Measurements from ENCODE around the gene TUFT1.
"Not testable (repeated sequence)": the region's sequence is repeated elsewhere in the genome, so short reads cannot be mapped to it uniquely, and the experiment has no call there.

The TUFT1 gene

DNA sequence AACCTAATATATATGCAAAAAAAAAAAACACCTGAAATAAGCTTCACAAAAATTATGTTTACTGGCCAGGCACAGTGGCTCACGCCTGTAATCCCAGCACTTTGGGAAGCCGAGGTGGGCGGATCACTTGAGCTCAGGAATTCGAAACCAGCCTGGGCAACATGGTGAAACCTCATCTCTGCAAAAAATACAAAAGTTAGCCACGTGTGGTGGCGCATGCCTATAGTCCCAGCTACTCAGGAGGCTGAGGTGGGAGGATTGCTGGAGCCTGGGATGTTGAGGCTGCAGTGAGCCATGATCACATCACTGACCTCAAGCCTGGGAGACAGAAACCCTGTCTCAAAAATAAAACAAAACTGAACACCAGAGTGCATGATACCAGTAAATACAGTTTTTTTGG lies 78.9 kb downstream of the TUFT1 start:
- not testable (repeated sequence) for DNase-seq

DNA sequence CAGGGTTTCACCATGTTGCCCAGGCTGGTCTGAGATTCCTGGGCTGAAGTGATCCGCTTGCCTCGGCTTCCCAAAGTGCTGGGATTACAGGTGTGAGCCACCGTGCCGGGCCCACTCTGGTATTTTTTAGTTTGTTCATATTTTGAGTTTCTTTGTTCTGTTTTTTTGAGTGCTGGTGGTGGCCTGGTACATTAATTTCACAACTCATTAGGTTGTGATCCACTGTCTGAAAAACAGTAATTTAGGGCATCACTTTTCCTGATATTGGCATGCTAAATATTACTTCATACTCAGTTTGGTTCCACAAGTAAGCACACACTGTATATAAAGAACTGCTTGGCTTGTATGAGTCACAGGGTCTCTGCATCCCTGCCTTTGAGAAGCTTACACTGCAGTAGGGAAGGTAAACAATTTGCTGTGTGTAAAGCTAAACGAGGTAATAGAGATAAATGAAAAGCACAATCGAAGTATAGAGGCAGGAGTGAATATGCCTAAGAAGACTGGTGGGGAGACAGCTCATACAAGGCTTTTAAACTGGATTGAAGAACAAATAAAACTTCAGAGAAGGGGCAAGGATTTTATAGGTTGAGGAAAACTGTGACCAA lies 79.5 kb downstream of the TUFT1 start:
- peak; percentile 13 to 49 (median 32) for DNase-seq

DNA sequence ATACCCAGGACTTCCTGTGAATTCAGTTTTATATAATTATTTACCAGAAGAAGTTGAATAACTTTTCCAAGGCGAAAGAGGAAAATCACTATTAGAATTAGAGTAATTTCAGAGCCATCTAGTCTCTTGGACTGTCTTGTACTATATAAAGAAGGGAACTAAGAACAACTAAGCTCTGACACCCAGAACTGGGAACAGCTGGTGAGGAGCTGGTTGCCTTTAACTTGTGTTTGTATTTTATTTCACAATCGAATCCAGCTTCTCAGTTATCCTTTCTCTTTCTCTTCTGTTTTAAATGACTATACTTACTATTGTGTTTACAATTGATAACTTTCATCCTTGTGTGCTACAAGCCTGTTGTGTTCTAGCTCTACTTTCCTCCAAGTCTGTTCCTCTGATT lies 80.2 kb downstream of the TUFT1 start:
- peak; percentile 52 to 76 (median 65) for DNase-seq

DNA sequence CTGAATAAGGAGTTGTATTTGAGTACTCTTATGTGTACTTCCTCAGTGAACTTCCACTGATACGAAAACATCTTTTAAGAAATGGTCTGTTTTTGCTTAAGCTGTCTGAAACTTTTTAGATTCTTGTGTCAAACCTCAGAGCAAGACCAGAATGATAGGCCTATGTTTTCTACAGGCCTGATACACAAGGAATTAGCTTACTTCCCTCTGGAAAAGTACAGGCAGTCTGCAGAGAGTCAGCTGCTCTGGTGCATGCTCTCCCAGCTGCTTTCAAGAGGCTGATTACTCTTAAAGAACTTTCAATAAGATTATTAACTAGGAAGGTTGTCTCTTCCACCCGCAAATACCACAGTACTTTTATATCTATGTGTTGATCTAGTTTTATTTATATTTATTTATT lies 81.2 kb downstream of the TUFT1 start:
- DNase-seq = peak; percentile 30 to 47 (median 36)

DNA sequence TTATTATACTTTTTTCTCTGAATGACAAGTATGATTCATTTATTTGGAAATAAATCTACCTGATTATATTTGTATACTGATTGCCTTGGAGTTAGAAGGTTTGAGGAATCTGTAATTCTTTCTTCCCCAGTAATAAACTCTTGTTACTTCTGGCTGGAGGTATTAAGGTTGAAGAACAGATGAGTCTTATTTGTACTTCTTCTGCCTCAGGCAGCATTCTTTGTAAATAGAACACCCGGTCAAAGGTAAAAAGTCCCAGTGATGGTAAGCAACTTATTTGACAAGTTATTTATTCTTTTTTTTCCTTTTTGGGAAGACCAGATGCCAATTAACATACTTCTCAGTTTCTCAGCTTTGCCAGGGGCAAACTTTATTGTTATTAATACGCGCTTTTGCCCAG lies 84.7 kb downstream of the TUFT1 start:
- no peak for DNase-seq

DNA sequence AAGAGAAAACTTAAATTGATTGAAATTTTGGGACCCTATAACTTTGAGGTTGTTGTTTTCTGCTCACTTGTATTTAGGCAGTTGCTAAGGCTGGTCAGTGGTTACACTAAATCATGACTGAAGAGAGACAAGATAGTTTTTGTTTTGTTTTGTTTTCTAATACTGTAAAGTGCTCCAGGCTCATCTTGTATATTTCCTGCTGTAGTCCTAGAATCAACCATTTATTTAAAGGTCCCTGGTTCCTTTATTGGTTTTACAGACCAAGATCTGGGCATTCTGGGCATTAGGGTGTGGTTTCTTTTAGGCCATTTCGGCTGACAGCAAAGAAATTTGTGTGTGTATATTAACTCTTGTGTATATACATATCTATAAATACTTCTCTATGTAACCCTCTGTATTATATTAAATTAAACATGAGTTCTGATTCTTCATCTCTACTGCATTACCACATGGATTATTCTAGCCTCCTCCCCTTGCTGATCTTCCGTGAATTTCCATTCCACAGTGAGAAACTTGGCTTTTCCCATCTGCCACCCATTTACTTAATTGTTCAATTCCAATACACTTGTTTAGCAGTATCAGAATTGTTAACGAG lies 86.7 kb downstream of the TUFT1 start:
- DNase-seq = no peak

DNA sequence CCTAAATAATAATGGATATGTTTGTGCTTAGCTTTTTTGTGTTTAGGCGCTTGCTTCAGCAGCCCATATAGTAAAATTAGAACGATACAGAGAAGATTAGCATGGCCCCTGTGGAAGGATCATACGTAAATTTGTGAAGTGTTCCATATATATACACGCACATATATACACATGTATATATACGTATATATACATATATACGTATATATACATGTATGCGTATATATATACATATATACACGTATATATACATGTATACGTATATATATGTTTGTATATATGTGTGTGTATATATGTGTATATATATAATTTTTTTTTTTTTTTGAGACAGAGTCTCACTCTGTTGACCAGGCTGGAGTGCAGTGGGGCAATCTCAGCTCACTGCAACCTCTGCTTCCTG lies 89.2 kb downstream of the TUFT1 start:
- no peak for DNase-seq
